ENCODE measurements around the gene KLHL22. TPM values are rescaled to one million over a fixed set of nuclear protein-coding genes. Genes with fewer than 3 reads are reported as not detected.

KLHL22 gene
- total and polyA plus RNA-seq, 2 of the 8 experiments (the other 6 are each of a cell fraction or from before 2014, with no cell fraction given): 9.4 to 16.2 TPM

GRCh38 chr22:20403779-20404140, 91.8 kb downstream of the KLHL22 start:
- no peak for DNase-seq (ENCODE audit: low read depth in 1 of 2, low spot score in 2 of 2)
- Histone ChIP-seq H4K91ac (replicated peaks; ENCODE audit: insufficient read length, low read length) (no peak overlapping the region), H2BK20ac (ENCODE audit: low read length) (no peak overlapping the region), H3K4me1 (replicated peaks in 1 of 4; ENCODE audit: control insufficient read depth in 3 of 4, insufficient read depth in 4 of 4, low read length in 3 of 4) (no peaks in the 10 kb centered on the region), H2BK5ac (ENCODE audit: low read depth, low read length) (no peak overlapping the region), H2BK15ac (ENCODE audit: low read length) (no peak overlapping the region), H3K27ac (ENCODE audit: low read depth, low read length) (no peak overlapping the region), H3K79me1 (ENCODE audit: low read depth, low read length) (peaks cover 8% of the 10 kb centered on the region), H4K20me1 (replicated peaks in 1 of 2; ENCODE audit: control insufficient read depth in 1 of 2, insufficient read depth in 2 of 2, low read length in 2 of 2) (peaks cover 0 to 25% of the 10 kb centered on the region in 2 experiments), H3K4ac (replicated peaks; ENCODE audit: insufficient read length, low read depth, low read length) (no peak overlapping the region), H3K18ac (ENCODE audit: extremely low read depth, low read length) (no peak overlapping the region), H3K36me3 (ENCODE audit: control insufficient read depth in 2 of 4, insufficient read depth in 4 of 4, low read length in 3 of 4) (peaks cover 0 to 20% (median 10%) of the 10 kb centered on the region in 4 experiments; a peak in 5 of 8 replicates), H3K4me2 (ENCODE audit: insufficient read depth in 1 of 2, low read depth in 2 of 2, low read length in 2 of 2) (no peak overlapping the region), H3K9me3 (ENCODE audit: insufficient read depth in 2 of 2, low read depth in 1 of 2, low read length in 1 of 2) (no peaks in the 10 kb centered on the region), H2BK120ac (replicated peaks; ENCODE audit: low read depth, low read length) (no peak overlapping the region), H3K23ac (ENCODE audit: insufficient read length) (no peak overlapping the region), H2AFZ (ENCODE audit: low read length) (no peak overlapping the region), H4K8ac (ENCODE audit: extremely low read depth, insufficient read depth, low read length) (no peak overlapping the region), H3K4me3 (ENCODE audit: extremely low read depth in 1 of 4, insufficient read depth in 2 of 4, low read depth in 3 of 4, low read length in 4 of 4) (no peak overlapping the region), H4K5ac (ENCODE audit: insufficient read length, low read depth, low read length) (no peak overlapping the region), H3K79me2 (ENCODE audit: control insufficient read depth in 1 of 2, insufficient read depth in 2 of 2, low read length in 2 of 2) (peaks cover 0 to 12% of the 10 kb centered on the region in 2 experiments; a peak in 3 of 4 replicates), H3K9ac (replicated peaks in 1 of 4; ENCODE audit: extremely low read depth in 1 of 4, low read depth in 3 of 4, low read length in 3 of 4) (no peak overlapping the region), H3K14ac (ENCODE audit: insufficient read length) (no peak overlapping the region), H2BK12ac (ENCODE audit: low read depth, low read length) (no peak overlapping the region), H2AK5ac (ENCODE audit: low read depth, low read length) (no peak overlapping the region), H3K56ac (replicated peaks; ENCODE audit: insufficient read length, low read depth, low read length) (no peak overlapping the region), H3K27me3 (replicated peaks in 1 of 4; ENCODE audit: control insufficient read depth in 3 of 4, extremely low read depth in 1 of 4, insufficient read depth in 3 of 4, low read length in 3 of 4) (no peaks in the 10 kb centered on the region), H3K23me2 (ENCODE audit: low read depth, low read length) (no peaks in the 10 kb centered on the region)
- WGBS, 2 experiments (ENCODE audit: extremely low coverage in 1 of 2, insufficient coverage in 1 of 2, insufficient read length in 1 of 2, insufficient replicate concordance in 2 of 2, low coverage in 1 of 2, low lambda C conversion rate in 2 of 2, missing lambda C conversion rate in 1 of 2): 92% methylated on average over 6 of the region's 6 CpGs; no CpG with 5 or more reads in 1 of the 2 experiments
- TF ChIP-seq SAP30 (IDR thresholded peaks at IDR 0.05; ENCODE audit: insufficient read depth, insufficient replicate concordance, low read length) (no peak), CTBP2 (IDR thresholded peaks at IDR 0.05; ENCODE audit: borderline replicate concordance, insufficient read depth, insufficient read length, low read length) (no peak), POLR2AphosphoS5 (IDR thresholded peaks at IDR 0.05; ENCODE audit: low read depth, low read length) (no peak), EP300 (IDR thresholded peaks at IDR 0.05; ENCODE audit: borderline replicate concordance in 1 of 2, low read depth in 2 of 2, low read length in 2 of 2) (no peak), MAFK (IDR thresholded peaks at IDR 0.05; ENCODE audit: low read depth, low read length) (no peak), ZNF274 (IDR thresholded peaks at IDR 0.05; ENCODE audit: borderline replicate concordance, extremely low read depth, low read length) (no peak), TBP (IDR thresholded peaks at IDR 0.05; ENCODE audit: low read depth, low read length) (no peak), RNF2 (IDR thresholded peaks at IDR 0.05; ENCODE audit: borderline replicate concordance, low read depth, low read length, missing control alignments, poor library complexity, severe bottlenecking) (no peak), KDM5A (IDR thresholded peaks at IDR 0.05; ENCODE audit: low read length) (no peak)
- CTCF ChIA-PET (ENCODE audit: partially characterized antibody): interaction anchor here (0.9 to 4.8 kb wide), 7 partner anchors 9 to 203 kb away, joined by 3 to 27 read pairs (median 3); no protein-coding TSS in a partner anchor
- no peak for FAIRE-seq
- POLR2A ChIA-PET (ENCODE audit: partially characterized antibody): no interaction called here

Measured in H1 (cell line).